Osteoblast (primary cell): ENCODE results near the gene VPS18. TPM values are rescaled to one million over a fixed set of nuclear protein-coding genes. Genes with fewer than 3 reads are reported as not detected.

Experiments
- DNase-seq: peaks from one replicate; pipeline ENCODE4 v3.0.0; 2011; ENCODE audit warnings: low spot score, mixed read lengths; ENCODE audit not compliant: insufficient read length; ENCODE audit errors: missing footprints
- H2AFZ ChIP-seq: 2 replicates; pipeline ENCODE4 v1.6.0; 2011; ENCODE audit warnings: mild to moderate bottlenecking, low read length
- H3K27ac ChIP-seq: 2 replicates; pipeline ENCODE4 v1.5.1; 2011; ENCODE audit warnings: mild to moderate bottlenecking, low read depth, low read length, moderate library complexity
- H3K27me3 ChIP-seq: 2 replicates; pipeline ENCODE4 v1.6.0; 2012; ENCODE audit warnings: mild to moderate bottlenecking, control low read depth, inconsistent platforms, low read length, moderate library complexity; ENCODE audit not compliant: insufficient read depth
- H3K36me3 ChIP-seq: 2 replicates; pipeline ENCODE4 v1.5.1; 2011; ENCODE audit warnings: mild to moderate bottlenecking, low read length, control low read depth, moderate library complexity; ENCODE audit not compliant: insufficient read depth
- H3K4me1 ChIP-seq: 2 replicates; pipeline ENCODE4 v1.5.1; 2011; ENCODE audit warnings: mild to moderate bottlenecking, low read length, control low read depth, moderate library complexity; ENCODE audit not compliant: insufficient read depth
- H3K4me2 ChIP-seq: 2 replicates; pipeline ENCODE4 v1.6.0; 2011; ENCODE audit warnings: mild to moderate bottlenecking, low read length; ENCODE audit not compliant: insufficient read depth
- H3K4me3 ChIP-seq: fragments of 200-600 bp; sonication (generic); 3 replicates; pipeline ENCODE4 v1.5.1; 2012; ENCODE audit warnings: mild to moderate bottlenecking, low read length, inconsistent platforms; ENCODE audit not compliant: insufficient read depth
- H3K79me2 ChIP-seq: 2 replicates; pipeline ENCODE4 v1.6.0; 2012; ENCODE audit warnings: mild to moderate bottlenecking, low read length, control low read depth, inconsistent platforms; ENCODE audit not compliant: insufficient read depth
- H3K9me3 ChIP-seq: 2 replicates; pipeline ENCODE4 v1.5.1; 2011; ENCODE audit warnings: low read depth, low read length, control low read depth
- H4K20me1 ChIP-seq: 2 replicates; pipeline ENCODE4 v1.6.0; 2012; ENCODE audit warnings: mild to moderate bottlenecking, low read length, control low read depth; ENCODE audit not compliant: insufficient read depth
- CTCF ChIP-seq: IDR thresholded peaks from 2 replicates; pipeline ENCODE4 v1.5.1; 2011; ENCODE audit warnings: mild to moderate bottlenecking, low read depth, low read length, moderate library complexity; ENCODE audit errors: extremely low read depth
- total RNA-seq: library from RNA; depleted of rRNA; stranded (reverse); fragments of >200 nt; gene quantifications from 2 replicates; pipeline ENCODE4 v1.2.3, GENCODE V29; 2012

The VPS18 gene
- total RNA-seq, 1 donor, result 60.8 TPM

- Histone ChIP-seq H3K4me2 (peak overlapping the region; percentile 92), H3K36me3 (no peaks in the 10 kb centered on the region), H3K27ac (no peak overlapping the region), H3K9me3 (no peaks in the 10 kb centered on the region), H3K79me2 (no peaks in the 10 kb centered on the region), H2AFZ (no peak overlapping the region), H3K4me1 (peaks cover 11% of the 10 kb centered on the region), H3K27me3 (no peaks in the 10 kb centered on the region), H4K20me1 (no peaks in the 10 kb centered on the region), H3K4me3 (no peak overlapping the region)
- no peak for DNase-seq
- TF ChIP-seq CTCF, result no peak
Observed at GRCh38 chr15:40942878-40943277, 48.6 kb downstream of the VPS18 start.

- Histone ChIP-seq H3K4me1 (peaks cover 11% of the 10 kb centered on the region), H3K79me2 (no peaks in the 10 kb centered on the region), H3K9me3 (no peaks in the 10 kb centered on the region), H2AFZ (no peak overlapping the region), H4K20me1 (no peaks in the 10 kb centered on the region), H3K4me3 (no peak overlapping the region), H3K4me2 (no peak overlapping the region), H3K27me3 (no peaks in the 10 kb centered on the region), H3K27ac (no peak overlapping the region), H3K36me3 (no peaks in the 10 kb centered on the region)
- DNase-seq, result peak; percentile 65
- no peak for TF ChIP-seq CTCF
Observed at GRCh38 chr15:40943764-40944365, 49.6 kb downstream of the VPS18 start.

- H3K4me2 ChIP-seq, result no peak overlapping the region
- no peak overlapping the region for H3K4me3 ChIP-seq
- no peak overlapping the region for H3K27ac ChIP-seq
- no peaks in the 10 kb centered on the region for H3K36me3 ChIP-seq
- H3K9me3 ChIP-seq, result no peaks in the 10 kb centered on the region
- no peak overlapping the region for H2AFZ ChIP-seq
- peaks cover 11% of the 10 kb centered on the region for H3K4me1 ChIP-seq
- no peak for TF ChIP-seq CTCF
- no peaks in the 10 kb centered on the region for H3K79me2 ChIP-seq
- H4K20me1 ChIP-seq, result no peaks in the 10 kb centered on the region
- H3K27me3 ChIP-seq, result no peaks in the 10 kb centered on the region
- DNase-seq, result peak; percentile 61
Observed at GRCh38 chr15:40944510-40945296, 50.5 kb downstream of the VPS18 start.

GRCh38 chr15:40948706-40949473 lies 54.6 kb downstream of the VPS18 start:
- H3K79me2 ChIP-seq, result peaks cover 6% of the 10 kb centered on the region
- H3K27me3 ChIP-seq, result no peaks in the 10 kb centered on the region
- H3K4me3 ChIP-seq, result no peak overlapping the region
- no peak for TF ChIP-seq CTCF
- DNase-seq, result peak; percentile 51
- H3K36me3 ChIP-seq, result no peaks in the 10 kb centered on the region
- no peaks in the 10 kb centered on the region for H3K9me3 ChIP-seq
- peaks cover 8% of the 10 kb centered on the region for H3K4me1 ChIP-seq
- no peak overlapping the region for H2AFZ ChIP-seq
- no peak overlapping the region for H3K27ac ChIP-seq
- H3K4me2 ChIP-seq, result no peak overlapping the region
- H4K20me1 ChIP-seq, result no peaks in the 10 kb centered on the region
